Mesangial cell (primary cell): ENCODE results near the gene HSPBAP1. TPM values are rescaled to one million over a fixed set of nuclear protein-coding genes. Genes with fewer than 3 reads are reported as not detected.

Experiments used
- total RNA-seq: library from RNA; depleted of rRNA; stranded (reverse); fragments of >200 nt; gene quantifications from 2 replicates; pipeline ENCODE4 v1.2.3, GENCODE V29; 2015

HSPBAP1 gene, protein sequence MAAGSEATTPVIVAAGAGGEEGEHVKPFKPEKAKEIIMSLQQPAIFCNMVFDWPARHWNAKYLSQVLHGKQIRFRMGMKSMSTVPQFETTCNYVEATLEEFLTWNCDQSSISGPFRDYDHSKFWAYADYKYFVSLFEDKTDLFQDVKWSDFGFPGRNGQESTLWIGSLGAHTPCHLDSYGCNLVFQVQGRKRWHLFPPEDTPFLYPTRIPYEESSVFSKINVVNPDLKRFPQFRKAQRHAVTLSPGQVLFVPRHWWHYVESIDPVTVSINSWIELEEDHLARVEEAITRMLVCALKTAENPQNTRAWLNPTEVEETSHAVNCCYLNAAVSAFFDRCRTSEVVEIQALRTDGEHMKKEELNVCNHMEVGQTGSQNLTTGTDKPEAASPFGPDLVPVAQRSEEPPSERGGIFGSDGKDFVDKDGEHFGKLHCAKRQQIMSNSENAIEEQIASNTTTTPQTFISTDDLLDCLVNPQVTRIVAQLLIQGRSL
- total RNA-seq = 2.4 and 4.2 TPM in 2 replicates

DNA sequence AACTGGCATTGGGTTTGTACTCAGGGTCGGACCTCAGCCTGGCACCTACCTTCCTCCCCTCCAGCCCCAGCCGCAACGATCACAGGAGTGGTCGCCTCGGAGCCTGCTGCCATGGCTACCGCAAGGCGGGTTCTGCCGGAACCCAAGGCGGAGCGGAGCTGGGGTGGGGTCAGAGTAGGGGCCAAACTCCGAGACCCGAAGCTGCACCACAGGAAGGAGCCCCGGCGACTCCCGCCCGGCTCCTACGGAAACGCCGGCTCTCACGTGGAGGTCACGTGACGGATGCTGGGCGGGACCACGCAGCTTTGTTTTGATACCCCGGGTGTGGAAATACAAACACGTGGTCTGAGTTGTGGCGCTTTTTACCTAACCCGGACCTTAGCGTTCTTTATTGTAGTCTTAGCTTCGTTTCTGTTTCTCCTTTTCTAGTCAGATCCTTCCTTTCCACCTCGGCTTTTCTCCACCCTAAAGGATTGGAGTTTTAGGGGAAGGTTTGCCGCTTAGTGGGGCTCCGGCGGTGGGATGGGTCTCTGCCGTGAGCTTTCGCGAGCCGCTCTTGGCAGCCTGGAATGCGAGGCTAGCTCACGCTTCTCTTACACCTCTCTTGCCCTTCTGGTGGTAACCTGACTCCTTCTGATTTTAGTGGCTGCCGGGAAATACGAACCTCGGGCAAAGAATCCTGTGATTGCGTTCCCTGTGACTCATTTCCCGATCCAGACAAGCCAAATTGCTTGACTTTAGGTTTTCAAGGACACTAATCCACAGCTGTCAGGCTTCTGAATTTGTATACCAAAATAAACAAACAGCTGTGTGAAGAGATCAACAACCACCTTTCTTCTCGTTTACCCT lies at the start of gene HSPBAP1:
HSPBAP1 (minus strand) TSS at position 264 of the 849 bp plus-strand sequence; CDS start at position 113, 151 bp downstream.

DNA sequence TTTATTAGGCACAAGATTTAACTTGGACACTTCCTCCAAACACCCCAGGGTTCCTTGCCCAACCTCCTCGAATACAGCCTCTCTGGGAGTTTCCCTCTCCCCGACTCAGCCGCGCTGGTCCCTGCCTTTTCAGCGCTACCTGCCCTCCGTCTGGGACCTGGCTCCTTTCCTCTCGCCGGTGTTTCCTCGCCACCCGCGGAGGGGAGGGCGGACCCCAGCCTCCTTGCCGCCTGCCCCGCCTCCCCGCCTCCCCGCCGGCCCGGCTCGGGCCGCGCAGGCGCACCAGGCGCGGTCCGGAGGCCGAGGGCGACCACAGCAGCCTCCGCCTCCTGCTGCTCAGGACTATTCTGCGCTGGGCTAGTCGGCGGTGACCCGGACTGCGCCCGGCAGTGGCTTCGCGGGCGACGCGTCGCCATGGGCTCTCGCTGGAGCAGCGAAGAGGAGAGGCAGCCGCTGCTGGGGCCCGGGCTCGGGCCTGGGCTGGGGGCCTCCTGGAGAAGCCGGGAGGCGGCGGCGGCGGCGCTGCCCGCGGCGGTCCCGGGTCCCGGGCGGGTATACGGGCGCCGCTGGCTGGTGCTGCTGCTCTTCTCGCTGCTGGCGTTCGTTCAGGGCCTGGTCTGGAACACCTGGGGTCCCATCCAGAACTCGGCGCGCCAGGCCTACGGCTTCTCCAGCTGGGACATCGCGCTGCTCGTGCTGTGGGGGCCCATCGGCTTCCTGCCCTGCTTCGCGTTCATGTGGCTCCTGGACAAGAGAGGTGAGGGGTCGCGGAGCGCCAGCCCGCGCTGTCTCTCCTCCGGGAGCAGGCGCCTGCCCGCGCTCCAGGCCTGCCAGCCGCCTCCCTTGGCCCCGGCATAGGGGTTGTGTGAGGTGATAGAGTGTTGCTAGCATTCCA lies 1.4 kb upstream of the HSPBAP1 start, which contains the start of gene SLC49A4:
SLC49A4 (plus strand) TSS at position 291 of the 895 bp plus-strand sequence; CDS start at position 415, 124 bp downstream.

Other genes with a start within 250 kb of the HSPBAP1 start
- gene PARP9, start 229.5 kb downstream of the HSPBAP1 start, total RNA-seq = 6.8 and 13.2 TPM in 2 replicates
- 15.6 and 26.0 TPM in 2 replicates for gene DTX3L, start 229.5 kb downstream of the HSPBAP1 start, total RNA-seq
- 0.25 TPM in 1 of 2 replicates, not detected in the other for gene PARP15, start 216.2 kb downstream of the HSPBAP1 start, total RNA-seq
- 20.9 and 23.7 TPM in 2 replicates for gene PARP14, start 113.0 kb downstream of the HSPBAP1 start, total RNA-seq
- gene SLC49A4, start 1.2 kb upstream of the HSPBAP1 start, total RNA-seq = 12.7 and 19.0 TPM in 2 replicates
- gene SEMA5B, start 233.9 kb upstream of the HSPBAP1 start, total RNA-seq = not detected in 2 replicates